ENCODE data around the gene AFF4. TPM values are rescaled to one million over a fixed set of nuclear protein-coding genes. Genes with fewer than 3 reads are reported as not detected.

The AFF4 gene
- total and polyA plus RNA-seq, 2 experiments from 2014 or later: 31.3 to 46.3 TPM

DNA sequence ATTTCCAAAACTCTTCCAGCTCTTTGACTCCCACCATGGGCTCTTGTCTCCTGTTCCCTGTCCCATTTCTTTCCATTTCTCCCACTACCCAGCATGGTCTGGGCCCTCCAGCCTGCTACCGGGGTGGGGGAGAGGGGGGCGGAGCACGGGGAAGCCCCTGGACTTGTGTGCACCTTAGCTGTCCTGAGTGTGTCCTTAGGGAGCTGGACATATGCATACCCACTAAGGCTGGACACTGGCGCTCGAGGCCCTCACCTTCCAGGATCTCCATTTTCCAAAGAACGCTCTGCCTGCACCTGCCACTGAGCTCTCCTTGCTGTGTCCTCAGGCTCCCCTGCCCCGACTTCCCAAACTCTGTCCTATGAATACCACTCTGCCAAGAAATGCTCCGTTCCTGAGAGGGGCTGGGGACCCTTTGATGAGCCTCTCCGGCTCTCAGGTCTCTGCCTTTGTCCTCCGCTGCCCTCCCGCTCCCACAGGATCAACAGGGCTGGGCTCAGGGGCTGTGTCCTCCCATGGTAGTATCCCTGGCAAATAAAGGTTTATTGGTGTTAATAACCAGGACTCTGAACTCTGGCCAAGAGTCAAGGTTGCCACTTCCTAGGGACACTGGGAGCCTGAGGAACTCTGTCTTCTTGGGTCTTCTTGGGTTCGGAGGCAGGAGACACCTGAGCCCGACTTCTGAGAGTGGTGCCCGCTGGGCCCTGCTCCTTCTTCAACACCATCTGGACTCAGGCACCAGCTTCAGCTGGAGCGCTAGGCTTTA is 132.2 kb downstream of the AFF4 start:
- H3K9me2 ChIP-seq (ENCODE audit: insufficient read depth): no peaks in the 10 kb centered on the region
- no peaks in the 10 kb centered on the region for H3K79me2 ChIP-seq (replicated peaks; ENCODE audit: insufficient read depth)
- Mint-ChIP-seq H3K27me3 (ENCODE audit: insufficient read depth, low read depth, poor library complexity) (peaks cover 54% of the 10 kb centered on the region), H3K36me3 (ENCODE audit: low read depth) (no peaks in the 10 kb centered on the region; the same call in 2 of the 3 replicates), H3K4me3 (peak overlapping the region; percentile 76), H3K4me1 (peaks cover 10% of the 10 kb centered on the region), H3K9me3 (no peaks in the 10 kb centered on the region), H3K27ac (no peak overlapping the region)
- 0 out of 2 replicates have a peak, but pooled peaks cover 7% of the 10 kb centered on the region for H3F3A ChIP-seq (replicated peaks; ENCODE audit: low read depth)
- H4K20me1 ChIP-seq (replicated peaks; ENCODE audit: insufficient read depth): no peaks in the 10 kb centered on the region
- H3K27me3 ChIP-seq (ENCODE audit: insufficient read depth): peaks cover 69% of the 10 kb centered on the region
- ATAC-seq (no peak), DNase-seq (ENCODE audit: low spot score) (no peak)
- H3K27ac ChIP-seq (ENCODE audit: low read depth): no peak overlapping the region
- peaks cover 3% of the 10 kb centered on the region for H3K4me1 ChIP-seq (ENCODE audit: insufficient read depth)
- H3K36me3 ChIP-seq (ENCODE audit: insufficient read depth): no peaks in the 10 kb centered on the region
- H3K4me2 ChIP-seq: peak overlapping the region; percentile 86
- peak overlapping the region; percentile 94 for H2AFZ ChIP-seq
- peak overlapping the region; percentile 73 for H3K4me3 ChIP-seq
- TF ChIP-seq, protein P1, sequence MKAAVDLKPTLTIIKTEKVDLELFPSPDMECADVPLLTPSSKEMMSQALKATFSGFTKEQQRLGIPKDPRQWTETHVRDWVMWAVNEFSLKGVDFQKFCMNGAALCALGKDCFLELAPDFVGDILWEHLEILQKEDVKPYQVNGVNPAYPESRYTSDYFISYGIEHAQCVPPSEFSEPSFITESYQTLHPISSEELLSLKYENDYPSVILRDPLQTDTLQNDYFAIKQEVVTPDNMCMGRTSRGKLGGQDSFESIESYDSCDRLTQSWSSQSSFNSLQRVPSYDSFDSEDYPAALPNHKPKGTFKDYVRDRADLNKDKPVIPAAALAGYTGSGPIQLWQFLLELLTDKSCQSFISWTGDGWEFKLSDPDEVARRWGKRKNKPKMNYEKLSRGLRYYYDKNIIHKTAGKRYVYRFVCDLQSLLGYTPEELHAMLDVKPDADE (IDR thresholded peaks at IDR 0.05): no peak
- TF ChIP-seq EZH2 (IDR thresholded peaks at IDR 0.05; ENCODE audit: low read depth, unreplicated experiment): no peak
- TF ChIP-seq ZNF462 (CRISPR knock-in tag; IDR thresholded peaks at IDR 0.05): no peak
- TF ChIP-seq CREB1 (CRISPR knock-in tag; IDR thresholded peaks at IDR 0.05; ENCODE audit: low read depth): no peak
- TF ChIP-seq STAT1 (IDR thresholded peaks at IDR 0.05; ENCODE audit: unreplicated experiment): no peak
- no peak for TF ChIP-seq JUNB (IDR thresholded peaks at IDR 0.05; ENCODE audit: unreplicated experiment)
- no peak for TF ChIP-seq NANOG (IDR thresholded peaks at IDR 0.05; ENCODE audit: borderline replicate concordance)
- no peak for TF ChIP-seq ZNF114 (CRISPR knock-in tag; IDR thresholded peaks at IDR 0.05)
- TF ChIP-seq EZH2phosphoT487 (IDR thresholded peaks at IDR 0.05; ENCODE audit: unreplicated experiment): no peak
- TF ChIP-seq ZNF331 (CRISPR knock-in tag; IDR thresholded peaks at IDR 0.05; ENCODE audit: low read depth): no peak
- no peak for TF ChIP-seq REST (IDR thresholded peaks at IDR 0.05; ENCODE audit: unreplicated experiment)
- TF ChIP-seq, protein P2, sequence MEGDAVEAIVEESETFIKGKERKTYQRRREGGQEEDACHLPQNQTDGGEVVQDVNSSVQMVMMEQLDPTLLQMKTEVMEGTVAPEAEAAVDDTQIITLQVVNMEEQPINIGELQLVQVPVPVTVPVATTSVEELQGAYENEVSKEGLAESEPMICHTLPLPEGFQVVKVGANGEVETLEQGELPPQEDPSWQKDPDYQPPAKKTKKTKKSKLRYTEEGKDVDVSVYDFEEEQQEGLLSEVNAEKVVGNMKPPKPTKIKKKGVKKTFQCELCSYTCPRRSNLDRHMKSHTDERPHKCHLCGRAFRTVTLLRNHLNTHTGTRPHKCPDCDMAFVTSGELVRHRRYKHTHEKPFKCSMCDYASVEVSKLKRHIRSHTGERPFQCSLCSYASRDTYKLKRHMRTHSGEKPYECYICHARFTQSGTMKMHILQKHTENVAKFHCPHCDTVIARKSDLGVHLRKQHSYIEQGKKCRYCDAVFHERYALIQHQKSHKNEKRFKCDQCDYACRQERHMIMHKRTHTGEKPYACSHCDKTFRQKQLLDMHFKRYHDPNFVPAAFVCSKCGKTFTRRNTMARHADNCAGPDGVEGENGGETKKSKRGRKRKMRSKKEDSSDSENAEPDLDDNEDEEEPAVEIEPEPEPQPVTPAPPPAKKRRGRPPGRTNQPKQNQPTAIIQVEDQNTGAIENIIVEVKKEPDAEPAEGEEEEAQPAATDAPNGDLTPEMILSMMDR (conservative IDR thresholded peaks at IDR 0.05; ENCODE audit: low read depth in 2 of 2): no peak
- no peak for TF ChIP-seq POLR2AphosphoS5 (IDR thresholded peaks at IDR 0.05; ENCODE audit: low read depth)

All from GM23338 (cell line).